Psoas muscle (tissue), 8 donors: ENCODE measurements around the gene SLC38A8. TPM values are rescaled to one million over a fixed set of nuclear protein-coding genes. Genes with fewer than 3 reads are reported as not detected.
A peak's percentile ranks its signal among the peaks of the same experiment; 100 is the strongest.

Source experiments
- ATAC-seq, 4 donors: fragments of 200-7000 bp; cut with Tn5 transposase; one replicate each; pipeline ENCODE4 v1.9.1; 2020; ENCODE audit warnings: moderate library complexity in 3 of 4, mild to moderate bottlenecking in 2 of 4
- DNase-seq, 2 donors: peaks; one replicate each; pipeline ENCODE4 v3.0.0-alpha.2; 2020
- H3K27ac ChIP-seq: fragments of 200-600 bp; one replicate; pipeline ENCODE4 v1.8.0; 2022
- H3K27me3 ChIP-seq, 3 donors: fragments of 200-600 bp in 1 of 3; one replicate each; pipeline versions ENCODE4 v1.6.1 to v1.8.0; 2013 to 2022; ENCODE audit warnings: low read length in 2 of 3, mild to moderate bottlenecking in 2 of 3, moderate library complexity in 1 of 3; ENCODE audit not compliant: insufficient read depth in 3 of 3
- H3K36me3 ChIP-seq, 2 donors: fragments of 200-600 bp in 1 of 2; one replicate each; pipeline versions ENCODE4 v1.6.1 to v1.8.0; 2013 to 2022; ENCODE audit warnings: low read depth in 1 of 2, mild to moderate bottlenecking in 1 of 2, moderate library complexity in 1 of 2; ENCODE audit not compliant: insufficient read depth in 1 of 2
- H3K4me1 ChIP-seq: fragments of 200-600 bp; one replicate; pipeline ENCODE4 v1.8.0; 2022
- H3K4me3 ChIP-seq: fragments of 200-600 bp; one replicate; pipeline ENCODE4 v1.8.0; 2022; ENCODE audit warnings: mild to moderate bottlenecking
- H3K9me3 ChIP-seq: fragments of 200-600 bp; one replicate; pipeline ENCODE4 v1.8.0; 2022
- CTCF ChIP-seq: fragments of 200-600 bp; IDR thresholded peaks from one replicate; pipeline ENCODE4 v1.8.0; 2022; ENCODE audit warnings: antibody characterized with exemption
- WGBS, 3 donors: extraction: QIAGEN DNeasy Blood & Tissue Kit; methylation state at CpG; one replicate each; pipeline versions ENCODE4 v1.1.6 to v1.1.7; 2013; 5-methylcytosine and 5-hydroxymethylcytosine counted together
- intact Hi-C, 2 donors: fragments of 100-400 bp; cut with DNase I; formaldehyde crosslinking; loops; one replicate each; pipeline versions ENCODE4 v1.11.0 to v1.14.2; 2022
- polyA plus RNA-seq, 3 donors: library from polyadenylated mRNA; stranded (reverse); fragments of 200-250 nt; gene quantifications; one replicate each; pipeline ENCODE4 v1.2.3, GENCODE V29; 2013
- total RNA-seq, 4 donors: library from RNA; stranded (reverse); fragmentation: NEBNext Ultra II Directional in 2 of 4; extraction: Animal tissue kit (Norgen Biotek cat#: 25700) in 2 of 4; gene quantifications; one replicate each; pipeline versions ENCODE4 v1.2.1 to v1.2.4, GENCODE V29; 2021 to 2023
- donor health status: healthy with polysubstance abuse.
- donor health status: DM: no; HTN: no; CAD: no; lungs with moderate emphysema.
- donor health status: Bipolar disorder and iron deficiency.
- donor health status: healthy.
- donor health status: DM: yes; HTN: yes; CAD: no.
- donor health status: DM: no; HTN: no; CAD: no.
- donor health status: DM: no; HTN: no; CAD: no.
- donor health status: DM: yes; HTN: yes; CAD: no.

Gene SLC38A8
- total and polyA plus RNA-seq, 7 donors, result 0.21 to 0.52 TPM; not detected in 5

- H3K36me3 ChIP-seq, result peaks cover 4 to 24% of the 10 kb centered on the region in 2 donors
- H3K27me3 ChIP-seq, result no peaks in the 10 kb centered on the region
- ATAC-seq (no peak), DNase-seq (no peak)
- no peak overlapping the region for H3K27ac ChIP-seq
- no peaks in the 10 kb centered on the region for H3K4me1 ChIP-seq
- intact Hi-C loops, result loop anchor here (5.0 to 10.0 kb wide), 3 partner anchors 73 to 216 kb away; partner anchors contain the start of genes SLC38A8 (in 1 of the 2) and TAF1C (in 1 of the 2)
- no peak for TF ChIP-seq CTCF
- 13 to 21% (median 14%) methylated on average over 18 to 45 of the region's 45 CpGs for WGBS, 3 donors
- H3K4me3 ChIP-seq, result no peak overlapping the region
- H3K9me3 ChIP-seq, result no peaks in the 10 kb centered on the region
These were observed 73.5 kb downstream of the SLC38A8 start for GRCh38 chr16:83968891-83969649.

- H3K4me3 ChIP-seq, result peak overlapping the region; percentile 48
- TF ChIP-seq CTCF, result no peak
- H3K9me3 ChIP-seq, result no peaks in the 10 kb centered on the region
- H3K36me3 ChIP-seq, result peaks cover 4 to 31% of the 10 kb centered on the region in 2 donors
- WGBS, 3 donors, result 0 to 3% (median 2%) methylated on average over 2 to 87 of the region's 87 CpGs
- H3K27ac ChIP-seq, result no peak overlapping the region
- intact Hi-C loops, result loop anchor here (5.0 to 10.0 kb wide), 3 partner anchors 74 to 216 kb away; partner anchors contain the start of genes SLC38A8 (in 1 of the 2) and TAF1C (in 1 of the 2)
- ATAC-seq (no peak), DNase-seq (no peak)
- H3K27me3 ChIP-seq, result no peaks in the 10 kb centered on the region
- H3K4me1 ChIP-seq, result no peaks in the 10 kb centered on the region
These were observed 74.2 kb downstream of the SLC38A8 start for GRCh38 chr16:83968306-83968851.

GRCh38 chr16:83967838-83968305 lies 74.7 kb downstream of the SLC38A8 start, which contains the start of gene NECAB2:
Gene NECAB2 (plus strand): TSS chr16:83968244. CDS start chr16:83968649, 405 bp downstream.
- ATAC-seq, result peak in 3 of 4 donors; percentile 39 to 68 (median 65)
- Histone ChIP-seq H3K27ac (no peak within 1 kb of the TSS), H3K36me3 (peaks cover 4 to 36% of the 10 kb centered on the region in 2 donors), H3K4me1 (no peaks in the 10 kb centered on the region), H3K9me3 (no peaks in the 10 kb centered on the region), H3K27me3 (no peaks in the 10 kb centered on the region), H3K4me3 (peak within 1 kb of the TSS; percentile 48)
- 9 to 19% (median 18%) methylated on average over 15 to 35 of the region's 35 CpGs for WGBS, 3 donors
- peak; percentile 60 to 73 for DNase-seq
- TF ChIP-seq CTCF, result peak; percentile 64
- intact Hi-C loops, result loop anchor here (5.0 to 10.0 kb wide), 3 partner anchors 74 to 217 kb away; partner anchors contain the start of genes SLC38A8 (in 1 of the 2) and TAF1C (in 1 of the 2)

- no peak overlapping the region for H3K4me3 ChIP-seq
- H3K27me3 ChIP-seq, result no peaks in the 10 kb centered on the region
- no peak overlapping the region for H3K27ac ChIP-seq
- no peaks in the 10 kb centered on the region for H3K4me1 ChIP-seq
- no peak for ATAC-seq
- H3K36me3 ChIP-seq, result peaks cover 9 to 44% of the 10 kb centered on the region in 2 donors
- no peak for TF ChIP-seq CTCF
- WGBS, 3 donors, result 59 to 88% (median 60%) methylated on average over 2 of the region's 2 CpGs
- intact Hi-C loops, result loop anchor here (5.0 to 10.0 kb wide), 3 partner anchors 75 to 218 kb away; partner anchors contain the start of genes SLC38A8 (in 1 of the 2) and TAF1C (in 1 of the 2)
- no peaks in the 10 kb centered on the region for H3K9me3 ChIP-seq
- no peak for DNase-seq
These were observed 75.5 kb downstream of the SLC38A8 start for GRCh38 chr16:83967091-83967490.
